ENCODE results near the gene YY1.

- no peak for TF ChIP-seq CTCF (conservative IDR thresholded peaks at IDR 0.05; ENCODE audit: low read length)
- no peak for TF ChIP-seq EZH2phosphoT487 (IDR thresholded peaks at IDR 0.05; ENCODE audit: borderline replicate concordance)
Measured at GRCh38 chr14:100293497-100294212, 54.7 kb downstream of the YY1 start.

All from Loucy (cell line).